ENCODE data around the gene PCBP2. TPM values are rescaled to one million over a fixed set of nuclear protein-coding genes. Genes with fewer than 3 reads are reported as not detected.

The PCBP2 gene
- total and polyA plus RNA-seq, 10 donors, result 449 to 779 (median 631) TPM

DNA sequence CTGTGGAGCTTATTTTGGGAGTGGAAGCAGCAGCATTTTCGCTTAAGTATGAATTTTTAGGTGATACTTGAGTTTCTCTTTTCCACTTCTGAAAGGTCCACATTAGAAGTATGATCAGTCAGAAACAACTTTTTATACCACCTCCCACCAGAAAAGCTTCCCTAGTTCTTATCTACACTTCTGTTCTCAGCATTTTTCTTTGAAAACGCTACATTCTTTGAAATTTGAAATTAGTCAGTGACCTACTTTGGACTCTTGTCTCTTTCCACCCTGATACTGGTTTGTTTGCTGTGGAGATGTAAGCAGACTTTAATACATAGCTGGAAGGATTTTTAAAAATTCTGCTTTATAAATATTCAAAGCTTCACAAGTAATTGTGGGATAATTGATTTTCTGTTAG is 22.2 kb downstream of the PCBP2 start:
- Histone ChIP-seq H3K9me3 (no peaks in the 10 kb centered on the region), H3K27ac (peak overlapping the region in 2 of 8 donors; percentile 6 to 10), H3K36me3 (peaks cover 8 to 100% (median 100%) of the 10 kb centered on the region in 6 donors), H3K4me1 (peaks cover 0 to 78% (median 45%) of the 10 kb centered on the region in 6 donors), H3K27me3 (replicated peaks in 1 of 7) (no peaks in the 10 kb centered on the region), H3K4me3 (no peak overlapping the region)
- 66 to 83% (median 77%) methylated on average over 2 of the region's 2 CpGs for WGBS, 5 donors
- DNase-seq, result no peak
- intact Hi-C loops (cut with DNase I; ENCODE audit: low total_unique reads), result no loop called here
- TF ChIP-seq POLR2A (IDR thresholded peaks at IDR 0.05), result no peak
- TF ChIP-seq, protein P1, sequence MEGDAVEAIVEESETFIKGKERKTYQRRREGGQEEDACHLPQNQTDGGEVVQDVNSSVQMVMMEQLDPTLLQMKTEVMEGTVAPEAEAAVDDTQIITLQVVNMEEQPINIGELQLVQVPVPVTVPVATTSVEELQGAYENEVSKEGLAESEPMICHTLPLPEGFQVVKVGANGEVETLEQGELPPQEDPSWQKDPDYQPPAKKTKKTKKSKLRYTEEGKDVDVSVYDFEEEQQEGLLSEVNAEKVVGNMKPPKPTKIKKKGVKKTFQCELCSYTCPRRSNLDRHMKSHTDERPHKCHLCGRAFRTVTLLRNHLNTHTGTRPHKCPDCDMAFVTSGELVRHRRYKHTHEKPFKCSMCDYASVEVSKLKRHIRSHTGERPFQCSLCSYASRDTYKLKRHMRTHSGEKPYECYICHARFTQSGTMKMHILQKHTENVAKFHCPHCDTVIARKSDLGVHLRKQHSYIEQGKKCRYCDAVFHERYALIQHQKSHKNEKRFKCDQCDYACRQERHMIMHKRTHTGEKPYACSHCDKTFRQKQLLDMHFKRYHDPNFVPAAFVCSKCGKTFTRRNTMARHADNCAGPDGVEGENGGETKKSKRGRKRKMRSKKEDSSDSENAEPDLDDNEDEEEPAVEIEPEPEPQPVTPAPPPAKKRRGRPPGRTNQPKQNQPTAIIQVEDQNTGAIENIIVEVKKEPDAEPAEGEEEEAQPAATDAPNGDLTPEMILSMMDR (IDR thresholded peaks at IDR 0.05 in 8 of 11, conservative IDR thresholded peaks at IDR 0.05 in 3 of 11), result no peak
- no peak for TF ChIP-seq POLR2AphosphoS5 (IDR thresholded peaks at IDR 0.05)

DNA sequence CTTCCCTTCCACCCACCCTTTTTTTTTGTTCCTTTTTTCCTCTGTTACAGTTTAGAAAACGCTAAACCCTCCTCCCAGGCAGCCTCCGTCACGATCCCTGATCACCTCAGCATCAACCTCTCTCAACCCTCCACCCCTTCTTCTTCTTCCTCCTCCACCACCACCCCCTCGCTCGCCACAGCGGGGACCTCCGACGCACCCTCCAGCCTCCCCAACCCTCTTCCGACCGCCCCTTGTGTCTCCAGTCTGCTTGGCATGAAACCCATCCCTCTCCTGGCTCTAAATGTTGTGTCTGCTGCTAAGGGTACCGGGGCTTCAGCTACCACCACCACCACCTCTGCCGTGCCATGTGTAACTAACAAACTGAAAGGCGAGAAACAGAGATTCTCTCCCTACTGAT is 22.9 kb downstream of the PCBP2 start:
- H3K9me3 ChIP-seq, result no peaks in the 10 kb centered on the region
- no peak overlapping the region for H3K4me3 ChIP-seq
- no peak for DNase-seq
- H3K27me3 ChIP-seq (replicated peaks in 1 of 7), result no peaks in the 10 kb centered on the region
- intact Hi-C loops (cut with DNase I; ENCODE audit: low total_unique reads), result no loop called here
- H3K27ac ChIP-seq, result peak overlapping the region in 4 of 8 donors; percentile 4 to 40 (median 11)
- peaks cover 8 to 100% (median 100%) of the 10 kb centered on the region in 6 donors for H3K36me3 ChIP-seq
- no peak for TF ChIP-seq POLR2A (IDR thresholded peaks at IDR 0.05)
- TF ChIP-seq POLR2AphosphoS5 (IDR thresholded peaks at IDR 0.05), result peak; percentile 27 to 63 (median 46)
- H3K4me1 ChIP-seq, result peaks cover 0 to 84% (median 47%) of the 10 kb centered on the region in 6 donors
- whole genome bisulfite sequencing, 5 donors, result 70 to 80% (median 76%) methylated on average over 13 of the region's 13 CpGs

DNA sequence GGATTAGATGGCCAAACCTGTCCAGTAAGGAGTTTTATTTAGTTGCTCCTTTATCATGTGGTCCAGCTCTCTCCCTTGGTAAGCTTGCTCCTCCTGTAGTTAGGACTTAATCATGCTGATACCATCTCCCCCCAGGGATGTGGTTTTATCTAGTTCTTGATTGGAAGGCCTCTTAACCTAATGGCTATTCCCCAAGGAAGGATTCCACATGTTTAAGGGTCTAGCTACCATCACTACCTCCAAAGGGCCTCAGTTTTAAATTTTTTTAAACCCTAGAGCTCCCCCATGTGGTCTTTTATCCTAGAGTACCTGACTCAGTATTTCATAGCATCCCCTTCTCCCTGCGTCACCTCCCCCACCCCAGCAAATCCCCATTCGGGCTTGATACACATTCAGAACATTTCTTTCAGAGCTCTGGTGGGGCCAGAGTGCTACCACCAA is 24.9 kb downstream of the PCBP2 start:
- no peaks in the 10 kb centered on the region for H3K27me3 ChIP-seq (replicated peaks in 1 of 7)
- H3K4me1 ChIP-seq, result peaks cover 0 to 95% (median 64%) of the 10 kb centered on the region in 6 donors
- H3K9me3 ChIP-seq, result no peaks in the 10 kb centered on the region
- H3K36me3 ChIP-seq, result peaks cover 8 to 100% (median 100%) of the 10 kb centered on the region in 6 donors
- peak overlapping the region in 1 of 8 donors; percentile 6 for H3K27ac ChIP-seq
- no peak overlapping the region for H3K4me3 ChIP-seq
- DNase-seq, result no peak
- intact Hi-C loops (cut with DNase I; ENCODE audit: low total_unique reads), result no loop called here
- 60 to 79% (median 70%) methylated on average over 2 of the region's 2 CpGs for WGBS, 5 donors
- TF ChIP-seq, protein P1 (IDR thresholded peaks at IDR 0.05 in 8 of 11, conservative IDR thresholded peaks at IDR 0.05 in 3 of 11), result peak in 2 of 11 experiments; percentile 12 to 32
- peak in 1 of 3 donors; percentile 19 for TF ChIP-seq POLR2AphosphoS5 (IDR thresholded peaks at IDR 0.05)
- TF ChIP-seq POLR2A (IDR thresholded peaks at IDR 0.05), result no peak

DNA sequence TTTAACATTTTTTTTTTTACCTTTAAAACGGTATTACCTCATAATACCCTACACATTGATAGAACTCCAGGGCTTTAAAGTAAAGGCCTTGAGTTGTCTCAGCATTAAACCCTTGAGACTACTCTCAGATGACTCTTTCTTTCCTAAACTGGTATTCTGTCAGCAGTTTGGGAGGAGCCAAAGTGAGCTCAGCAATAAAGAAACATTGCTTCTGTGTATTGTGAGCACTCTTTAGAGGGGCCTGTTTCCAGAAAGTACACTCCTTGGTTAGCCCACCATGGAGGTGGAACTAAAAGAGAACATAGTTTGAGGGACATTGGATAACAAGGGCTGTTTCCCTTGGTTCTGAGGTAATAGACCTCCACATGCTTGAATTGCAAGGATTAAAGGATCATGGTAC is 27.0 kb downstream of the PCBP2 start:
- intact Hi-C loops (cut with DNase I; ENCODE audit: low total_unique reads), result no loop called here
- H3K4me3 ChIP-seq, result no peak overlapping the region
- TF ChIP-seq POLR2AphosphoS5 (IDR thresholded peaks at IDR 0.05), result no peak
- TF ChIP-seq, protein P1 (IDR thresholded peaks at IDR 0.05 in 8 of 11, conservative IDR thresholded peaks at IDR 0.05 in 3 of 11), result no peak
- no peak for TF ChIP-seq POLR2A (IDR thresholded peaks at IDR 0.05)
- H3K36me3 ChIP-seq, result peaks cover 8 to 100% (median 99%) of the 10 kb centered on the region in 6 donors
- H3K27ac ChIP-seq, result peak overlapping the region in 2 of 8 donors; percentile 9 to 22
- H3K4me1 ChIP-seq, result peaks cover 0 to 82% (median 46%) of the 10 kb centered on the region in 6 donors
- DNase-seq, result no peak
- no peaks in the 10 kb centered on the region for H3K27me3 ChIP-seq (replicated peaks in 1 of 7)
- no peaks in the 10 kb centered on the region for H3K9me3 ChIP-seq
- WGBS, 5 donors, result 68 to 76% (median 70%) methylated on average over 1 of the region's 1 CpG

Measured in spleen (tissue), 11 donors.